GM19025 (cell line): ENCODE data around the gene KPNA1.

ENCODE experiments used
- ATAC-seq: cut with Tn5 transposase; IDR thresholded peaks from one replicate; pipeline ENCODE4 v1.9.1; 2021; ENCODE audit warnings: mild to moderate bottlenecking, low read depth, moderate library complexity; ENCODE audit not compliant: unreplicated experiment

KPNA1 gene

DNA sequence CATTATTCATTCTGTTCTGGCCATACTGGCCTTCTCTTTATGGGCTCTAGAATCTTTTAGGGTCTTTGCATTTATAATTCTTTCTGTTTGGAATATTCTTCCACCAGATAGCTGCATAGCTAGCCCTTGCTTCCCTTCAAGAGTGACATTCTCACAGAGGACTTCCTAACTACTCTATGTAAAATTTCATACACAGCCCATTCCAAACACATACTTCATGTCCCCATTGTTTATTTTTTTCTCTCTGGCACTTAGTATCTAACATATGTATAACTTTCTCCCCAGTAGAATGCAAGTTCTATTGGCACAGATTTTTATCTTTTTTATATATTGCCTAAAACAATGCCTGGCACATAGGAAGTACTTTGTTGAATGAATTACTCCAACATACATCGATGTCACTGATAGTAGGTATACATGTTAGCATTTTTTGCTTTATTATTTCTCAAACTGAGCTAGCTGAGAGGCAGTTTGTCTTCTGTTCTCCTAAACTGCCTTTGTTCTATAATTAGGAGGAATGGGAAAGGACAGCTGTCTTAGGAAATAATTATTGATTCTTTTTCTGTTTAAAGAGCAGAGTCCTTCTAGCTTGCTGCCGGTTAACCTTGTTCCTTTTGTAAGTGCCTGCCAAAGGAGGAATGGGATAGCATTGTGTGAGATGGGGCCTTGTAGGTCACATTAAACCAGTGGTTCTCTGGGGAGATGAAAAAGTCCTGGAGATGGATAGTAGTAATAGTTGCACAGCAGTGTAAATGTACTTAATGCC is 122.9 kb downstream of the KPNA1 start:
- no peak for ATAC-seq

DNA sequence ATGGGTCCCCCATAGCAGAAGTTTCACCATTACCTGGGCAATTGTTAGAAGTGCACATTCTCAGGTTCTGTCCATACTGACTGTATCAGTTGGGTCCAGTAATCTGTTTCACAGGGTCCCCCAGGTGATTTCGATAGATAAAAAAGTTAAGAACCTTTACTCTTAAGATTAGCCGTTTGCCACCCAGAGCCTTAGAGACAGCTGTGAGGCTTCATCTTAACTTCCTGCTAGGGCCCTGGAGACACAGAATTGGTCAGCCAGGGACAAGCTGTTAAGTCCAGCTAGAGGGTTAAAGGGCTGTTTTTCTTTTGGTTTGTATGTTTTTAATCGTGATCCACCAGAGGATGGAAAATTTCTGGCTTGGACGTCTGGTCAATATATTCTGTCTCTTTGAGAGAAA is 124.1 kb downstream of the KPNA1 start:
- ATAC-seq: no peak

DNA sequence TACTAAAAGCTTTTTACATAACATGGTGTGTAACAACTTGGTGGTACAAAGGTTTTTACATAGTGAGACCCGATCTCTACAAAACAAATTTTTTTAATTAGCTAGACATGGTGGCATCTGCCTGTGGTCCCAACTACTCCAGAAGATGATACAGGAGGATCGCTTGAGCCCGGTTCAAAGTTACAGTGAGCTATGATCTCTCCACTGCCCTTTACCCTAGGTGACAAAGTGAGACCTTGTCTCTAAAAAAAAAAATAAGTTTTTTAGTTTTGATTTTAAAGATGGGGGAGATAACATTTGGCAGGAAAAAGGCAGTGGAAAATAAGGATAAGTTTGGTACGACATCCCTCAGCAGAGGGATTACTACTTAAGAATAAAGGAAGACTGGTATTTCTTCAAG is 124.8 kb downstream of the KPNA1 start:
- ATAC-seq: no peak

DNA sequence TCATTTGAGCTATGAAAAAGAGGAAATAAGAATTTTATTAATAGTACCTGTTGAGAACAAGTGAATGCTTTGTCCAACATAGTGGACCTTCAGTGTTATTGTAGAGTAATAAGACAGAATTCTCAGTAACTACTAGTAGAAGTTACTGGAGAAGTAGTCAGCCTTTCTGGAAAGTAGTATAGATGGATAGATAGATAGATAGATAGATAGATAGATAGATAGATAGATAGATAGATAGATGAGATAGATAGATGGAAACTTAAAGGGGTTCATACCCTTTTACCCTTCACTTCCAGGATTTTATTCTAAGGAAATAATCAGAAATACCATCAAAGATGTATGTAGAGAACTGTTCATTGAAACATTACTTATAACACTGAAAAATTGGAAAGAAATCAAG is 125.5 kb downstream of the KPNA1 start:
- no peak for ATAC-seq

DNA sequence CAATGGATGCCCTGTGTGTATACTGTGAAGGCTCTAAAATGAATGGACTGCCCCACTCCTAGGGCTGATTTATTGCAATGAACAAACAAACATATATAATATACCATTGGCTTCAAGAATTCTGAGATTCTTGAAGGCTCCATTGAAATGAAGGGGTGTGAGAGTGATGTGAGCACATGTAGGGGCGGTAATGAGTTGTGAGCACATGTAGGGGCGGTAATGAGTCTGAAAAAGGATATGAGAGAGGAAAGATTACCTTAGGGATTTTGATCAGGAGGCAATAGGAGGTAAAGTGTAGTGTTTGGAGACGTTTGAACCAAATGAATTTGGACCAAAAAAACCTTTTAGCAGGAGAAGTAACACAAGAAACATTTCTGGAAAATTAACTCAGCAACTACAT is 127.0 kb downstream of the KPNA1 start:
- no peak for ATAC-seq

DNA sequence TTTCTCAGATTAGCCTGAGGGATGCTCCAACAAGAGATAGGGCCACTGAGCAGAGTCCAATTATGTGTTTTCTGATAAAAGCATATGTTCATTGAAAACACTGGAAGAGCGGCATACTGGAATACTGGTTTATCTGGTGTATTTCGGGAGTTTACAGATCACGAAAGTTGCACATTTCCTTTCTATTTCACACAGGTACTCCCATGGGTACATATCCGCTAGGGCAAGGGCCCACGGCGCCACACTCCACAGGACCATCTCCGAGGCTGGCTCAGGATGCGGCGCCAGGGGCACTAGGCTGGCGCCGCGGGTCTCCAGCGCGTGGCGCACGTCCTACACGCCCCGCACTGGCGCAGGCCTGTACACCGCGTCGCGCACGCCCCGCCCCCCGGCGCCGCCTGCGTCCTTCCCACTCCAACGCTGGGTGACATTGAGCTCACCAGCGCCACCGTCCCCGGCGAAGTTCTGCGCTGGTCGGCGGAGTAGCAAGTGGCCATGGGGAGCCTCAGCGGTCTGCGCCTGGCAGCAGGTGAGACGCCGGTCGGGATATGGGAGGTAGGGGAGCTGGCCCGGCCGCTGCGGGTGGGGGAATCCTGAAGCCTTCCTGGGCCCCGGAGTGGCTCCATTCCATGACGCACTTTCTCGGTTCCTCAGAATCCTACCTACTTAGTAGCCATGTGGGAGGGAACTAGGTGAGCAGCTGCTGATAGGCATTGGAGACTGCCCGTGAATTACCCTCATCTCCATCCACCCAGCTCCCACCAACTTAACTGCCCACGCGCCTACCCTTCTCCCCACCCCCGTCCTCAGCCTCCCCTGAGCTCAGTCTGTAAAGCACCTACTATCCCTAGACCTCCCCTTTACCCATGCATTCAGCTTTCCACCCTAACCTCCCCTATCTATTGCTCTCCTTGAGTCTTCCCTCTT is 130.7 kb downstream of the KPNA1 start, which contains the start of gene FAM162A:
Gene FAM162A, plus strand, starts transcription at position 412 of the 927 bp plus-strand sequence. Its CDS starts 84 bp downstream, at position 496.
- ATAC-seq: peak; percentile 91

DNA sequence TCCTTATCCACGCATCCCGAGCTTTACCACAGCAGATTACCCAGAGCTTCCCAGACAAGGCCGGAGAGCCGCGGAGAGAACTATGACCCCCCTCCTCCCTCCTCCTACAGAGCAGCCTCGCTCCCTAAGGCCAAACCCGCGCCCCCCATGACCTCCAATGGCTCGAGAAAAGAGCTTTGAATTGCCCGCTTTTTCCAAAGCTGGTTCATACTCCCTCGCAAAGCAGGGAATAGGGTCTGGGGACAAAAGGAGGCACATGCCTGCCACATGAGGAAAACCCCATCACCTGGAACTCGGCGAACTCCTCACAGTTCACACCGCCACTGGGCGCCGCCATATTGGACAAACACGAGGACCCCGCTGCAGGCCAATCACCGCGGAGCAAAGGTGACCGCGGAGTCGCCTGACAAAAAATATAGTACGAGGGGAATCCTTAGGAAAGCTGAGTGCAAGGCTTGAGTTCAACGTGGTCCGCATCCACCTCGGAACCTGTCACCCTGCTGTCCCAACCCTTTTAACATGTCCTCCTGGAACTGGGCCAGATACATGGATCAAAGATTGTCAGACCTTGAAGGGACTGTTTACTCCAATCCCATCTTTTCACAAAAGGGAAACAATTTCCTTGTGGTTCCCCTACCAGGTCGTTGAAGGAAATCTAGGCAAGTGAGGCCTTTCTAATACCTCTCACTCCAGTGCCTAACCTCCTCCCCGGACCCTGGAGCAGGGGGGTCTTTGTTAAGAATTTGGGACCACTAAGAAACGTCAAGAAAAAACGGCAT is 131.7 kb downstream of the KPNA1 start, which contains the start of gene MIX23:
Gene MIX23, minus strand, starts transcription at position 344 of the 779 bp plus-strand sequence. Its CDS starts 7 bp downstream, at position 337.
- peak; percentile 25 for ATAC-seq

DNA sequence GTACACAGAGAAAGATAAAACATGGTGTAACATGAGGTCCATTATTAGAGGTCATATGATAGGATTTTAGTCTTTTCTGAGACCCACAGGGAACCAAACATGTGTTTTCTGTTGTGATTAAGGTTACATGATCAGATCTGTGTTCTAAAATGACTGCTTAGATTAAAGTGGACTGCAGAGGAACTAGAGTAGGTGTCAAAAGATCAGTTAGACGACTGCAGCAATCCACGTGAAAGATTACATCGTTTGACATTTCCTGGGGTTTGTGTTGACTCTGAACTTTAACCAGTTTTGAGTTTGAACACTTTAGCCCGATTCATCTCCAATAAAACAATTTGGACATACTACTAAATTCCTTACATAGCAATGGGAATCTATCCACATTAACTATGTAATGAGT is 136.8 kb downstream of the KPNA1 start:
- no peak for ATAC-seq

DNA sequence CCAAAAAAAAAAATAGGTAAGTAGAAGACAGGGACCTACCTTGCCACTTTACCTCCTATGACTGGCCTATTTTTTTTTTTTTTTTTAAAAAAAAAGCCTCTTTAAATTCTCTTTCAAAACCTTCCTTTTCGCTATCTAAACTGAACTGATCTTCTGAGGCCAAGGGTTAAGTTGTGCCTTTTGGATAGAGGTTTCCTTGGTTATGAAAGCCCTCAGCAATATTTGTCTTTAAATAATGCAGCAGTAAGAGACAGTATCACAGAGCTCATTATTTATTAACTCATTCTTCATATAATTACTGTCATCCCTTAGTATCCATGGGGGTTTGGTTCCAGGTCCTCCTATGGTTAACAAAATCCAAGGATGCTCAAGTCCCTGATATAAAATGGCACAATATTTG is 140.7 kb downstream of the KPNA1 start:
- ATAC-seq: no peak
